Stimulated activated CD4-positive, alpha-beta T cell treated with anti-CD3 and anti-CD28 coated beads, Interleukin-2, amount 100 ng/mL, for 24 hours (primary cell): Measurements from ENCODE around the gene IHH.

Source experiments
- DNase-seq, 2 donors: peaks; one replicate each; pipeline ENCODE4 v3.0.0-alpha.2; 2020

The IHH gene

GRCh38 chr2:219018286-219018685 is 42.4 kb downstream of the IHH start:
- DNase-seq: no peak

DNA sequence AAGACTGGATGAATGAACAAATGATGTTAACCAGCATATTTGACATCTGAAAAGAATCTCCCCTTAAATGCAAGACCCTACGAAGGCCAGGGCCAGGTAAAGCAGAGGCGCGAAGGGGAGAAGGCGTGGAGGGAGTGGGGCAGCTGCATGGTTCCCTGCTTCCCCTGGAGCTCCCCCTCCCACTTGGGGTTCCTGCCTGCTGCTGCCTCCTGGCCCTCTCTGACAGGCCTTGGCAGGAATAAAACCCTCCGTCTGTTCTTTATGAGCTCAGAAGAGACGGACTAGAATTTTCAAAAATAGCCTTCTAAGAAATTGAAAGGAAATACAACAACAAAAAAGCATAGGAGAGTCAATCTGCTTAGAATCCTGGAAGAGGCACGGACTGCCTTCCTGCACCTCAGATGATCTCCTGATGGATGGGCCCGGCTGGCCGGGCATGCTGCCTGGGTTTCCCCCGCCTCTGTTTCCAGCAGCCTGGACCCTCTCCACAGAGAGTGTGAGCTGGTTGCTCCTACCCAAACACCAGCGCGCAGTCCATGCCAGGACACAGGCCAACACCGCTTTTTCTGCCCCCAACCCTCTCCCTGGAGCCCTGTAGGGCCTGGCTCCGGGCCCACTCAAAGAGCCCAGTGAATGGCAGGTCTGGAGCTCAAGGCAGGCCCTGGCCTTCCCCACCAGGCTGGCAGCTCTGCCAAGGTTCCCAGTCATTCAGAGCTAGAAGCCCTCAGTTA is 43.4 kb downstream of the IHH start:
- no peak for DNase-seq

DNA sequence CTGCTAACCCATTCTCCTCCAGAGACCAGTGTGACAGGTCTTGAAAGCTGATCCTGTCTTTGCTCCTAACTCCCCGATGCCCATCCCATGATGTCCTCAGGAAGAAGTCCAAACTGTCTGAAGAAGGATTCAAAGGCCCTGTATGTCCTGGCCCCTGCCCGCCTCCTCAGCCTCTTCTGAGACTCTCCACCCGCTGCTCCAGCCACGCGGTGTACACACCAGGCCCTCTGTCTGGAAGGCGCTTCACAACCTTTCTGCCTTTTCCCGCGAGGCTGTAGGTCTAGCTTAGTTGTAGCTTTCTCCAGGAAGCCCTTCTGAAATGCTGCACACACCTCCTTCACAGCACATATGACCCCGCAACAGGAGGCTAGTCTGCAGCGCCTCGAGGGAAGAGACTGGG is 44.0 kb downstream of the IHH start:
- DNase-seq: no peak

GRCh38 chr2:219010873-219011272 is 49.8 kb downstream of the IHH start:
- no peak for DNase-seq

GRCh38 chr2:219010162-219010756 is 50.5 kb downstream of the IHH start:
- peak in 1 of 2 donors; percentile 29 for DNase-seq

GRCh38 chr2:219009294-219009693 is 51.4 kb downstream of the IHH start:
- DNase-seq: no peak
